Measurements from ENCODE around the gene HDAC4.

Gene HDAC4

GRCh38 chr2:239094867-239095266, 306.0 kb downstream of the HDAC4 start:
- Histone ChIP-seq H3K14ac (ENCODE audit: low read length) (no peak overlapping the region), H2BK5ac (ENCODE audit: low read depth, low read length, poor library complexity) (no peak overlapping the region), H2BK12ac (ENCODE audit: low read length) (no peak overlapping the region), H3K27ac (ENCODE audit: low read depth, low read length) (no peak overlapping the region), H4K91ac (ENCODE audit: low read depth, low read length) (no peak overlapping the region), H3K27me3 (ENCODE audit: insufficient read depth, low read length) (no peaks in the 10 kb centered on the region), H3K4me1 (ENCODE audit: control insufficient read depth in 1 of 2, insufficient read depth in 2 of 2, low read length in 2 of 2) (peaks cover 0 to 2% of the 10 kb centered on the region in 2 experiments), H3K4ac (ENCODE audit: low read depth, low read length) (no peak overlapping the region), H4K8ac (ENCODE audit: low read depth, low read length) (no peak overlapping the region), H2BK120ac (ENCODE audit: insufficient read depth, low read length, poor library complexity) (no peak overlapping the region), H2AFZ (ENCODE audit: insufficient read depth, low read length, poor library complexity) (no peak overlapping the region), H2AK5ac (ENCODE audit: low read length) (no peak overlapping the region), H3K23ac (ENCODE audit: low read length) (no peak overlapping the region), H3K79me1 (ENCODE audit: low read length) (no peaks in the 10 kb centered on the region), H3K4me2 (ENCODE audit: low read length) (no peak overlapping the region), H3K4me3 (ENCODE audit: low read depth, low read length) (no peak overlapping the region), H3K9me3 (ENCODE audit: insufficient read depth, low read depth, low read length) (peaks cover 6% of the 10 kb centered on the region), H4K12ac (ENCODE audit: low read depth, low read length) (no peak overlapping the region), H3K79me2 (ENCODE audit: control insufficient read depth, insufficient read depth, low read length, poor library complexity) (no peaks in the 10 kb centered on the region), H3K36me3 (ENCODE audit: control insufficient read depth in 1 of 2, insufficient read depth in 2 of 2, low read length in 2 of 2) (peaks cover 0 to 2% of the 10 kb centered on the region in 2 experiments), H3K18ac (ENCODE audit: low read length) (no peak overlapping the region), H3K9ac (ENCODE audit: low read length) (no peak overlapping the region)
- DNase-seq, result no peak
- no CpG with 5 or more reads among the region's 17 CpGs for WGBS (ENCODE audit: extremely low coverage, insufficient coverage, insufficient read length)

DNA sequence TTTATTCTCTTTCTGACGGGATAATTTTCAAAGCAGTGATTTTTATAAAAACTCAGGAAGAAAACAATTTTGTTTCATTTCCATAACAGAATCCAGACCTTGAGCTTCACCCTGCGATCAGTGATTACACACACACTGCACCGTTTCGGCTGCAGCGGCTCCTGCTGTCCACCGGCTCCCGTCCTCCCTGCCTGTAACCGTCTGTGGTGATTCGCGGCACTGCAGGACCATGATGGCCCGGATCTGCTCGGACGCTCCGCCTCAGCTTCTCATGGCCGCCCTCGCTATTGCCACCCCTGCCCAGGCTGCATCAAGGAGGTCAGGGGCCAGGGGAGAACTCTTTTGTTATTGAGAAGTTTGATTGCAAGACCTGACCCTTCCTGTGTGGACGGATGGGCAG, 306.9 kb downstream of the HDAC4 start:
- Histone ChIP-seq H3K4ac (ENCODE audit: low read depth, low read length) (no peak overlapping the region), H3K79me2 (ENCODE audit: control insufficient read depth, insufficient read depth, low read length, poor library complexity) (no peaks in the 10 kb centered on the region), H3K18ac (ENCODE audit: low read length) (no peak overlapping the region), H3K79me1 (ENCODE audit: low read length) (no peaks in the 10 kb centered on the region), H2BK5ac (ENCODE audit: low read depth, low read length, poor library complexity) (no peak overlapping the region), H3K4me1 (ENCODE audit: control insufficient read depth in 1 of 2, insufficient read depth in 2 of 2, low read length in 2 of 2) (peaks cover 0 to 2% of the 10 kb centered on the region in 2 experiments), H2AK5ac (ENCODE audit: low read length) (no peak overlapping the region), H3K36me3 (ENCODE audit: control insufficient read depth in 1 of 2, insufficient read depth in 2 of 2, low read length in 2 of 2) (peaks cover 0 to 2% of the 10 kb centered on the region in 2 experiments), H2BK120ac (ENCODE audit: insufficient read depth, low read length, poor library complexity) (no peak overlapping the region), H2BK12ac (ENCODE audit: low read length) (no peak overlapping the region), H4K8ac (ENCODE audit: low read depth, low read length) (no peak overlapping the region), H3K14ac (ENCODE audit: low read length) (no peak overlapping the region), H3K9me3 (ENCODE audit: insufficient read depth, low read depth, low read length) (peaks cover 6% of the 10 kb centered on the region), H3K4me3 (ENCODE audit: low read depth, low read length) (no peak overlapping the region), H4K91ac (ENCODE audit: low read depth, low read length) (no peak overlapping the region), H3K23ac (ENCODE audit: low read length) (no peak overlapping the region), H3K9ac (ENCODE audit: low read length) (no peak overlapping the region), H3K27me3 (ENCODE audit: insufficient read depth, low read length) (no peaks in the 10 kb centered on the region), H4K12ac (ENCODE audit: low read depth, low read length) (no peak overlapping the region), H3K27ac (ENCODE audit: low read depth, low read length) (no peak overlapping the region), H2AFZ (ENCODE audit: insufficient read depth, low read length, poor library complexity) (no peak overlapping the region), H3K4me2 (ENCODE audit: low read length) (no peak overlapping the region)
- no peak for DNase-seq
- no CpG with 5 or more reads among the region's 17 CpGs for WGBS (ENCODE audit: extremely low coverage, insufficient coverage, insufficient read length)

DNA sequence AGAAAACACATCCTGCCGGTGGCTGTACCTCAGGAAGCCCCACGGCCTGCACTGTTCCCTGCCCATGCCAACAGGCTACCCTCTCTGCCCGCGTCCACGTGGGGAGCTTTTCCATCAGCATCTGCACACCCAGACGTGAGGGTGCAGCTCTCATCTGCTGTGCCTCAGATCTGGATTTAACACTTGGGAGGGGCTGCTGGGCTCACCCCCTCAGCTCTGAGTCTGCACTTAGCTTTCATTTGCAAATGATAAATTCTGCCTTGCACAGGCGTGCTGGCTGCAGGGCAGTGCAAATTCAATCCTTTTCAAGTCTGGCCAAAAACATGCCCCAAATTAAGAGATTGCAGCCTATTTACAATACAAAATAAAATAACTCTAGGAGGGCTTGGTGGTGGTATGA, 307.3 kb downstream of the HDAC4 start:
- Histone ChIP-seq H3K14ac (ENCODE audit: low read length) (no peak overlapping the region), H4K8ac (ENCODE audit: low read depth, low read length) (no peak overlapping the region), H4K12ac (ENCODE audit: low read depth, low read length) (no peak overlapping the region), H3K79me2 (ENCODE audit: control insufficient read depth, insufficient read depth, low read length, poor library complexity) (no peaks in the 10 kb centered on the region), H3K4me2 (ENCODE audit: low read length) (no peak overlapping the region), H3K36me3 (ENCODE audit: control insufficient read depth in 1 of 2, insufficient read depth in 2 of 2, low read length in 2 of 2) (peaks cover 0 to 2% of the 10 kb centered on the region in 2 experiments), H3K4me1 (ENCODE audit: control insufficient read depth in 1 of 2, insufficient read depth in 2 of 2, low read length in 2 of 2) (peaks cover 0 to 2% of the 10 kb centered on the region in 2 experiments), H3K4me3 (ENCODE audit: low read depth, low read length) (no peak overlapping the region), H2AK5ac (ENCODE audit: low read length) (no peak overlapping the region), H3K27ac (ENCODE audit: low read depth, low read length) (no peak overlapping the region), H3K9me3 (ENCODE audit: insufficient read depth, low read depth, low read length) (peaks cover 6% of the 10 kb centered on the region), H2BK120ac (ENCODE audit: insufficient read depth, low read length, poor library complexity) (no peak overlapping the region), H3K27me3 (ENCODE audit: insufficient read depth, low read length) (no peaks in the 10 kb centered on the region), H2BK12ac (ENCODE audit: low read length) (no peak overlapping the region), H3K9ac (ENCODE audit: low read length) (no peak overlapping the region), H2AFZ (ENCODE audit: insufficient read depth, low read length, poor library complexity) (no peak overlapping the region), H3K79me1 (ENCODE audit: low read length) (no peaks in the 10 kb centered on the region), H4K91ac (ENCODE audit: low read depth, low read length) (no peak overlapping the region), H3K4ac (ENCODE audit: low read depth, low read length) (no peak overlapping the region), H2BK5ac (ENCODE audit: low read depth, low read length, poor library complexity) (no peak overlapping the region), H3K18ac (ENCODE audit: low read length) (no peak overlapping the region), H3K23ac (ENCODE audit: low read length) (no peak overlapping the region)
- no CpG with 5 or more reads among the region's 7 CpGs for WGBS (ENCODE audit: extremely low coverage, insufficient coverage, insufficient read length)
- no peak for DNase-seq

DNA sequence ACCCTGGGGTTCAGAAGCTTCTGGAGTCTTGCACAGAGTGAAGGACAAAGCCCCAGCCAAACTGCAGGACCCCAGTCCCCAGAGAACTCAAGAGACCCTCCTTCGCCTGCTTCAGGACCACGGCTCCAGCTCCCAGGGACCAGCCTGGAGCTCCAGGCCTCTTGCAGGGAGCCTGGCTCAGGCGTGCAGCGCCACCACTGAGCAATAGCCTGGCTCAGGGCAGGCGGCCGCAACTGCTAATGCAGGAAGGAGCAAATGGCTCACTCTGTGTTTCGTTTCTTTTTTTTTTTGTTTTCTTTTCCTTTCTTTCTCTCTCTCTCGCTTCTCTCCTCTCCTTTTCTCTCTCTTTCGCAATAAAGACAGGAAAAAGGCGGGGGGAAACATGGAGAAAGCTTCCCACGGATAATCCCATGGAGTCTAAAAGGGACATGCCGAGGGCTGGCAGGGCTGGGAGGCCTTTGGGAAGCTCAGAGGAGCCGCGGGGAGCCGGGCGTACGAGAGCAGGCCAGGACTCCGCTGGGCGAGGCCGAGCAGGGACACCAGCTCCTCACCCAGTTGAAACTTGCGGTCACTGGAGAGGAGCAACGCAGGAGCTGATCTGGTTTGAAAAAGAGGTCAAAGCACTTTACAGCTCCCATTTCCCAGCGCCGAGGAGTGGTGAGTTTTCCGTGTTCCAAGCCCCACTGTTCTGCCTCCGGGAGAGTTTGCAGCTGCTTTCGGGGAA, 308.1 kb downstream of the HDAC4 start:
- no peak overlapping the region for H3K23ac ChIP-seq (ENCODE audit: low read length)
- H4K12ac ChIP-seq (ENCODE audit: low read depth, low read length), result no peak overlapping the region
- no peak overlapping the region for H3K14ac ChIP-seq (ENCODE audit: low read length)
- H3K79me2 ChIP-seq (ENCODE audit: control insufficient read depth, insufficient read depth, low read length, poor library complexity), result no peaks in the 10 kb centered on the region
- H3K18ac ChIP-seq (ENCODE audit: low read length), result no peak overlapping the region
- peaks cover 3% of the 10 kb centered on the region for H3K9me3 ChIP-seq (ENCODE audit: insufficient read depth, low read depth, low read length)
- H4K91ac ChIP-seq (ENCODE audit: low read depth, low read length), result no peak overlapping the region
- H3K4ac ChIP-seq (ENCODE audit: low read depth, low read length), result no peak overlapping the region
- no peaks in the 10 kb centered on the region for H3K27me3 ChIP-seq (ENCODE audit: insufficient read depth, low read length)
- H4K8ac ChIP-seq (ENCODE audit: low read depth, low read length), result no peak overlapping the region
- no peaks in the 10 kb centered on the region for H3K4me1 ChIP-seq (ENCODE audit: control insufficient read depth in 1 of 2, insufficient read depth in 2 of 2, low read length in 2 of 2)
- DNase-seq, result no peak
- peaks cover 0 to 2% of the 10 kb centered on the region in 2 experiments for H3K36me3 ChIP-seq (ENCODE audit: control insufficient read depth in 1 of 2, insufficient read depth in 2 of 2, low read length in 2 of 2)
- no peak overlapping the region for H3K4me2 ChIP-seq (ENCODE audit: low read length)
- H2AFZ ChIP-seq (ENCODE audit: insufficient read depth, low read length, poor library complexity), result no peak overlapping the region
- no peak overlapping the region for H3K4me3 ChIP-seq (ENCODE audit: low read depth, low read length)
- no peak overlapping the region for H2AK5ac ChIP-seq (ENCODE audit: low read length)
- no peak overlapping the region for H3K27ac ChIP-seq (ENCODE audit: low read depth, low read length)
- no peak overlapping the region for H2BK5ac ChIP-seq (ENCODE audit: low read depth, low read length, poor library complexity)
- no CpG with 5 or more reads among the region's 27 CpGs for WGBS (ENCODE audit: extremely low coverage, insufficient coverage, insufficient read length)
- H3K79me1 ChIP-seq (ENCODE audit: low read length), result no peaks in the 10 kb centered on the region
- H3K9ac ChIP-seq (ENCODE audit: low read length), result no peak overlapping the region
- H2BK12ac ChIP-seq (ENCODE audit: low read length), result no peak overlapping the region
- H2BK120ac ChIP-seq (ENCODE audit: insufficient read depth, low read length, poor library complexity), result no peak overlapping the region
